Breast epithelium (tissue), 3 donors: ENCODE data around the gene PHIP.

Experiments used
- CTCF ChIP-seq, 3 donors: fragments of 450-650 bp; IDR thresholded peaks; one replicate each; pipeline ENCODE4 v1.5.1; 2016 to 2017; ENCODE audit warnings: antibody characterized with exemption in 3 of 3, mild to moderate bottlenecking in 3 of 3, moderate library complexity in 3 of 3
- POLR2A ChIP-seq: fragments of 450-650 bp; IDR thresholded peaks from one replicate; pipeline ENCODE4 v1.6.1; 2016; ENCODE audit warnings: antibody characterized with exemption, mild to moderate bottlenecking, moderate library complexity

GRCh38 chr6:78995346-78995745 is 82.7 kb downstream of the PHIP start:
- TF ChIP-seq CTCF (IDR thresholded peaks at IDR 0.05), result no peak
- no peak for TF ChIP-seq POLR2A
